HG03108 (cell line): ENCODE measurements around the gene FHIT.

ENCODE experiments used
- ATAC-seq: cut with Tn5 transposase; IDR thresholded peaks from one replicate; pipeline ENCODE4 v1.9.1; 2021; ENCODE audit warnings: moderate library complexity; ENCODE audit not compliant: unreplicated experiment

The FHIT gene

DNA sequence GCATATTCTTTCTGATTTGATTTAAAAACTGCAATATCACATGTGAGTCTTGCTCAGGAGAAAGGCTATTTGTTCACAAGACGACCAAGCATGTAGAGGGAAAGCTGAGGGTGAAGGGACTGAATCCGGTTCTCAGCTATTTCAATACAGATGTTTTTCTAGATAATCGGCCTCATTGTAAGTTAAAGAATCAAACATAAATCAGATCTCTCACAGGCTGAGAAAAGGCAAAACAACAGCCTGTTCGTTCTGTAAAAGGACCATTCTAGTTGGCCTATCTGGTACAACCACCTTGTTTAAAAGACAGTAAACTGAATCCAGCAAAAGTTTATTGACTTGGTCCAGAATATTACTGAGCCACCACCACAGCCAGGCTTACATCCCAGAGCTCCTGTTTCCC lies 1155.7 kb downstream of the FHIT start:
- no peak for ATAC-seq

GRCh38 chr3:60094392-60094947 lies 1156.8 kb downstream of the FHIT start:
- ATAC-seq, result no peak

GRCh38 chr3:60090548-60090947 lies 1160.7 kb downstream of the FHIT start:
- ATAC-seq, result no peak

GRCh38 chr3:60086811-60087210 lies 1164.4 kb downstream of the FHIT start:
- no peak for ATAC-seq

DNA sequence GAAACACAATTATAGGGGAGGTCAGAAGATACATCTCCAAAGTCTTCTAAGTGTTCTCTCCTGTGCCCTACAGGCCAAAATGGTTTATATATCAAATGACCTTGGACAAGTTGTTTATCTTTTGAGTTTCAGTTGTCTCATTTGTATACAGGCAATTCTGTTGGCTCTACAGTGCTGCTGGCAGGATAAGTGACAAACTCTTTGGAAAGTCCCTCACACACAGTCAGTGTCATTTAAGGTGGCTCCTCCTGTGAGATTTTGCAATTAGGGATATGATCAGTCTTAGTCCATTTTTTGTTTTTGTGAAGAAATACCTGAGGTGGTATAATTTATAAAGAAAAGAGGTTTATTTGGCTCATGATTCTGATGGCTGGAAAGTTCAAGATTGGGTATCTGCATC lies 1165.6 kb downstream of the FHIT start:
- ATAC-seq, result no peak

DNA sequence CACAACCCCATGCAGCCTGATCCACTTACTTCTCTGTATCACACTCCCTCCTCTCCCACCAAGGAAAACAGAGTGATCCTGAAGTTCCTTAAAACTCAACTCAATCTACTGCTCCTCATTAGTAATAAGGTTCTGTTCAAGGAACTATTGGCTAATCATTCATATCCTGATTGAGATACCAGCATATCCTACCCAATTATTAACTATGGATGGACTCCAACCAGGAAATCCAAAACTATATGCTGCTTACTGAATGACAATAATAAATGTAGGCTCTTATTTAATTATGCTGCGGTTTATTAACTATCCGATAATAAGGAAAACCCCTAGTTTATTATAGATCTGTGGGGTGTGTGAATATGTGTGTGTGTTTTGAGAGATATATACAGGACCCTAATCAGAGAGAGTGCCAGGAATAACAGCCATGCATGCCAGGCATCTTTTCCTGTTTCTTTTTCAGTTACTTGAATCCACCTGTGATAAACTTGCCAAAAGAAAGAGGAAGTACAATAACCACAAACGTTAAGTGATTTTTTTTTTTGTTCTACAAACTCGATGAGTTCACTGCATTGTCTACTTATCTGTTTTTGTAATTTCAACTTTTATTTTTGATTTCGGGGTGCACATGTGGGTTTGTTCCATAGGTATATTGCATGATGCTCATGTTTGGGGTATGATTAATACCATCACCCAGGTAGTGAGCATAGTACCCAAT lies 1169.7 kb downstream of the FHIT start:
- ATAC-seq, result peak; percentile 73

GRCh38 chr3:60080648-60081047 lies 1170.6 kb downstream of the FHIT start:
- ATAC-seq, result no peak

DNA sequence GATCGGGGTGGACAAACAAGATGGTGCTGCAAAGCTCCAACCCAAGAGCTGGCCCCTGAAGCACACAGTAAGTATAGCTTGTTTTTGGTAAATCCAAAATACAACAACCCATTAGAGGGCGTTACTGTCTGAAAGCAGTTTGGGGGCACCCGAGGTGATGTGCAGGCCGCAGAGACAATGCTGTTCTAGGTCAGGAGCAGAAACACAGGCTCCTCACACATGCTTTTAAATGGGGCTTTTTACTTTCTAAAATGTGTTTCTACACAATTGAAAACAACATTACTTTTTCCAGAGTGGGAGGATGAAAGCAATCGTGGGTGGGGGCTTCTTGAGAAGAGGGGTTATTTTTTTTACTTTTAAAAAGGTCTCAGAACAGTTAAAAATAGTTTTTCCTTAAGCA lies 1172.2 kb downstream of the FHIT start:
- no peak for ATAC-seq

DNA sequence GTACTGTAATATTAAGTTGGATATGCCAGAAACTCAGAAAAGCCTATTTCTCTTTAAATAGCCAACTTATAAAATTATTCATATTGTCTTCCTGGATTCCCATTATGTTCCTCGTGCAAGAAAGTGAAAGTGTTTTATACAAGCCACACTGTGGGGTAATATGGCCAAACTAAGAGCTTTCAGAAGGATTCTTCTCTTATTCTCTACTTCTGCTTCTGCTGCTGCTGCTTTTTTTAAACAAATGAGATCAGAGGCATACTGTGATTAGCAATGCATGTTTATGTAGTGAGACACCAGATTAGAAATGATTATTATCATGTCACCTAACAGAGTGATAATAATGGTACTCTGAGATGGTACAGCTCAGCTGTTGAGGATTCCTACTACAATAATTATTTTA lies 1174.9 kb downstream of the FHIT start:
- no peak for ATAC-seq

- no peak for ATAC-seq
These were observed 1177.3 kb downstream of the FHIT start for GRCh38 chr3:60073942-60074341.

- ATAC-seq, result no peak
These were observed 1178.0 kb downstream of the FHIT start for GRCh38 chr3:60073228-60073627.

DNA sequence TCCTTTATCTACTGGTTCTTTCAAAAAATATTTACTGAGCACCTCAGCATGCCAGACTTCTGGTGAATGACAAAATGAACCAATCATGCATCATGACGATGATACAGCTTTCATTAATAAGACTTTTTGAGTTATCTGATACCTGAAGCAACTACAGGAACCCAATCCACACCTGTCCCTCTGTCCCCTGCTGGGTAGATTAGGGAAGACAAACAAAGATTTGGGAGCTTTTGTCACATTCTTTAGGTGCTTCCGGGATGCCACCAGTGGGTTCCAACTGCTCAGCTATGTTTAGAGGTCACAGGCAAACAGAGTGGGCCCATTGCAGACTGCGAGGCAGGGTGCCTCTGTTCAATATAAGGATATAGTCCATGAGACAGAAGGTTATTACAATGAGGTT lies 1180.9 kb downstream of the FHIT start:
- no peak for ATAC-seq

DNA sequence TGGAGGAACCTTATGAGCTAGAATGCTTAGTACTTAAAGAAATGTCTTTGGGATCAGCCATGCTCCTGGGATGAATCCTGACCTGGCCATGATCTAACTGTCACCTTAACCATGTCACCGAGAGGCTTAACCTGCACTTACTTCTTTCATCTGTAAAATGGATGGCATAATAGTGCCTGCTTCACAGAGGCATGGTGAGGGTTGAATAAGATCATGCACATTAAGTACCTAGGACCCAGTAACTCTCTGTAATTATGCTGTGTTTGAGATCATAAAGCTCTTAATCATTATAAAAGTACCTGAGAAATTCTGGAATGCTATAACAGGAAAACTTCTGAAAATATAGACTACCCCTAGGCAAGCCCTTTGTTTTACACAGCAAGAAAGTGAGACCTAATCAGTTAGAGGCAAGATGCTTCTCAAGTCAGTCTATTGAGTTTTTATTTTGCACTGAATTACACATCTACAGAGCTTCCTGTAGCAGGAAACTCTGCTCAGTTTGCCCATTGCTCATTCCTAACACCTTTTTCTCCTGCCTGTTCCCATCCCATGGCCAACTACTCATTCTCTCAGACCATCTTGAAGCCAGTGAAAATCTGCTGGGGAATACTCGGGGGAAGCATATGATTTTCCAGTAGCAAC lies 1185.9 kb downstream of the FHIT start:
- no peak for ATAC-seq

DNA sequence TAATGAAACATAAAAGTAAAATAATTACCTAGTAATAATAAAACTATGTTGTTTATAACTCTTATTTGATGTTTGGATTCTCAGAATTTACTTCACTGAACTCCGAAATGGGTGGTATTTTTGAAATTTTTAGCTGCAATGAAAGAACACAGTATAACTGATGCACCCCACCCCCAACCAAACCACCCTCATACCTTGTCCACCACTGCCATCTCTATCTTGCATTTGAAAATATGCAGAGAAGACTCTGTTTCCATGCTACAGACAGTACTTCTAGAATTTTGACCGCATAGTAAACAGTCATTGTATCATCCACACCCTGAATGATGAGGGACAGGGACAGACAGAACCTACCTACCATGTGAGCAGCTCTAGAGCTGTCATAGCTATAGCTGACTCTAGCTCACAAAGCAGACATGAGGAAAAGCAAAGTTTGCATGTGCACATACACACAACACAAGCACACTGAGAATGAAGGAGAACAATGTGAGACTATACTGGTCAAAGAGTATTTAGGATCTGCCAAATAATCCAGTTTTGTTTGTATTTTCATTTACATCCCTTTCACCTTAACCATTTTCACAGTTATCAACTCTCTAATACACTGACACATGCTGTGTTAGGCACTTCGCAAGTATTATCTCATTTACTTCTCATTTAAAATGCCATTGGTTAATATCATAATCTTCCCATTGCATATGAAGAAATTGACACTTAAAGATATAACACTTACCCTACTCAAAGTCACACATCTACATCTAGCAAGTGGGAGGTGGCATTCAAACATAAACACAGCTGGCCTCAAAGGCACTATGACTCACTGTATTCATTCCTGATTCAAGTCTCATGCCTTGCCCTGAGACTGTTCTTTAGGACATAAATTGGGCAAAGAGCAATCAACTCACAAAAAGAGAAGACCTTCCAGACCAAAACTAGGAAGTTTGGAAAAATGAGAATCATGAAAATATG lies 1186.8 kb downstream of the FHIT start:
- ATAC-seq, result no peak

DNA sequence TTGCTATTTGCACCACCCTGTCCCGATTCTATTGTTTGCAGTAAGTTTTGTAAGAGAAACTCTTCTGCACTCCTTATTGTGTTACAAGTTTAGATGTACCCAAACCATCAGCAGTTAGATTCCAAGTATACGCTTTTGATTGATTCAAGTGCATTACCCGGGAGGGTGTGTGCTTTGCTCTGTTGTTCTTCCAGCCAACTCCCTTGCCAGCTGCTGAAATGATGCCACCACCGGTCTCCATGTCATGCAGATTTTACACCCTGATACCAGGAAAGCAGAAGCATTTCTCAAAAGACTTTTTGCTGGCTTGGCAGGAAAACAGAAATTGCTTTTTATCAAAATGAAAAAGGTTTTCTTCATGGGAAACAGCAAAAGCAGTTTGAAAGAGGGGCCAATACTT lies 1194.8 kb downstream of the FHIT start:
- ATAC-seq, result no peak

DNA sequence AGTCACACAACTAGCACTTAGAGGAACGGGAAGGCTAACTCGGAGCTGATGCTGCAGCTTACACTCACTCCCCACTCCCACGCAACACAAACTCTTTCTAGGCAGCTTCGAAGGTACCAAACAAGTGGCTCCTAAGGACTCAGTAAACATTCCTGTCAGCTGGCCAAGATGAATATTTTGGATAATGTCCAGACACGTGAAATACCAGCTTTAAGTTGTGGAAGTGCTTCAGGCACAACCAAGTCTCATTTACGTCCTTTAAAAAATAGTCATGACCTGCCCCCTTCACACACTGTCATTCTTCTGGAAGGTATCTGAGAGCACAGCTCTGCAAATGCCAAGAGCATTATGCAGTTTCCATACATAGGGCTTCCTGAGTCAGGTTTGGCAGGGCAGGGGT lies 1195.5 kb downstream of the FHIT start:
- ATAC-seq, result no peak

DNA sequence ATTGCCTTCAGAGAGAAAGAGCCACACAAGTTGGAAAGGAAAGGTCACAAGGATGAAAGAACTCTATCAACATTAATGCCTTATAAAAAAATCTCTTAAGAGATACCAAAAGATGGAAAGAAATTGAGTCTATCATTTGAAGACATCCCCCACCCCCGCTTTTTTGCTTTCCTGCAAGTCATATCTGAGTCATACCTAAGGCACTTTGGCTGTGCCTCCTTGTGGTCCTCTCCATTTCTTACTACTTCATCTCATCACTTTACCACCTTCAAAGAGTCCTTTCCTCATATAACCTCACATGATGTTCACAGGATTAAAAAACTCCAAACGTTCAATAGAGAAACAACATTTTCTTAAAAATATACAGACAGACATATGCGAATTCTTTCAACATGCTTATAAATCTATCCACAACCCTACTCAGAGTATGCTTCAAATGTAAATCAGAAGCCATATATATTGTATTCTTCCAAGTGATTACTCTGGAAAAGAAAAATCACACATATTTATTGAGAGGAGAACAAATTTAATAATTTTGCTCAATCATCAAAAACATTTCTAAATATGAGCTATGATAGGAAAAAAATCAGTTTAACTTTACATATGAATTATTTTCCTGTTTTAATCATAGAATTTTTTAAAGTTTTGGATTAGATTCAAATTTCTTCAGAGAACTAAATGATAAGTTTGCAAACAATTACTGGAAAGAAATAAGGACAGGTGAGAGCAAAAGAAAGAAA lies 1197.6 kb downstream of the FHIT start:
- ATAC-seq, result no peak

- ATAC-seq, result no peak
These were observed 1202.8 kb downstream of the FHIT start for GRCh38 chr3:60048447-60048848.

GRCh38 chr3:60047426-60048200 lies 1203.6 kb downstream of the FHIT start:
- no peak for ATAC-seq

- ATAC-seq, result no peak
These were observed 1205.0 kb downstream of the FHIT start for GRCh38 chr3:60046210-60046609.
